Retinal pigment epithelial cell (primary cell): Measurements from ENCODE around the gene IMMT.

ENCODE experiments used
- DNase-seq: peaks from one replicate; pipeline ENCODE4 v3.0.0-alpha.2; 2010; ENCODE audit warnings: low read depth
- H3K4me3 ChIP-seq: 2 replicates; pipeline ENCODE4 v1.5.1; 2011; ENCODE audit warnings: mild to moderate bottlenecking, low read length, control low read depth, moderate library complexity
- TF ChIP-seq, protein P1 (sequence below): conservative IDR thresholded peaks from 2 replicates; pipeline ENCODE4 v1.5.1; 2011; ENCODE audit warnings: low read depth, low read length, control low read depth, inconsistent platforms

IMMT gene

DNA sequence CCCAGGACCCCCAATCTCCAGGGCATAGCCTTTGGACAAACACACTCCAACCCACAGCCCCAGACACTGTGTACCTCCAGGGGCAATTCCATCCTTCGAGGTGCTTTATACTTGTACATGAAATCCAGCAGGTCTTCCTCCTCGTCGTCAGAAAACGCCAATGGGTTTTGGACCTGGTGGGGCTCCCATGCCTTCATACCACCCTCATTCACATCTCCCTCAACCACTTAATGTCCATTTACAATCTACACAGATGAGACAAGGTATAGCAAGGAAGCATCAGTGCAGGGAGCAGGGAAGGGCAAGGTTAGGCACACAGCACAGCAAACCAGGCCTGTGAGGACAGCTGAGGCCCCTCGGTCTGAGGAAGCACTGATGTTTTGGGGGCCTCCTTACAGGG, 24.6 kb upstream of the IMMT start:
- no peak for DNase-seq
- TF ChIP-seq, protein P1, sequence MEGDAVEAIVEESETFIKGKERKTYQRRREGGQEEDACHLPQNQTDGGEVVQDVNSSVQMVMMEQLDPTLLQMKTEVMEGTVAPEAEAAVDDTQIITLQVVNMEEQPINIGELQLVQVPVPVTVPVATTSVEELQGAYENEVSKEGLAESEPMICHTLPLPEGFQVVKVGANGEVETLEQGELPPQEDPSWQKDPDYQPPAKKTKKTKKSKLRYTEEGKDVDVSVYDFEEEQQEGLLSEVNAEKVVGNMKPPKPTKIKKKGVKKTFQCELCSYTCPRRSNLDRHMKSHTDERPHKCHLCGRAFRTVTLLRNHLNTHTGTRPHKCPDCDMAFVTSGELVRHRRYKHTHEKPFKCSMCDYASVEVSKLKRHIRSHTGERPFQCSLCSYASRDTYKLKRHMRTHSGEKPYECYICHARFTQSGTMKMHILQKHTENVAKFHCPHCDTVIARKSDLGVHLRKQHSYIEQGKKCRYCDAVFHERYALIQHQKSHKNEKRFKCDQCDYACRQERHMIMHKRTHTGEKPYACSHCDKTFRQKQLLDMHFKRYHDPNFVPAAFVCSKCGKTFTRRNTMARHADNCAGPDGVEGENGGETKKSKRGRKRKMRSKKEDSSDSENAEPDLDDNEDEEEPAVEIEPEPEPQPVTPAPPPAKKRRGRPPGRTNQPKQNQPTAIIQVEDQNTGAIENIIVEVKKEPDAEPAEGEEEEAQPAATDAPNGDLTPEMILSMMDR = no peak
- no peak overlapping the region for H3K4me3 ChIP-seq

- no peak overlapping the region for H3K4me3 ChIP-seq
- DNase-seq = no peak
- TF ChIP-seq, protein P1 = no peak
Observed at GRCh38 chr2:86218124-86218523, 22.9 kb upstream of the IMMT start.

- H3K4me3 ChIP-seq = no peak overlapping the region
- TF ChIP-seq, protein P1 = no peak
- no peak for DNase-seq
Observed at GRCh38 chr2:86216575-86217555, 21.6 kb upstream of the IMMT start.

GRCh38 chr2:86214503-86214832, 19.2 kb upstream of the IMMT start:
- TF ChIP-seq, protein P1 = no peak
- H3K4me3 ChIP-seq = no peak overlapping the region
- no peak for DNase-seq

DNA sequence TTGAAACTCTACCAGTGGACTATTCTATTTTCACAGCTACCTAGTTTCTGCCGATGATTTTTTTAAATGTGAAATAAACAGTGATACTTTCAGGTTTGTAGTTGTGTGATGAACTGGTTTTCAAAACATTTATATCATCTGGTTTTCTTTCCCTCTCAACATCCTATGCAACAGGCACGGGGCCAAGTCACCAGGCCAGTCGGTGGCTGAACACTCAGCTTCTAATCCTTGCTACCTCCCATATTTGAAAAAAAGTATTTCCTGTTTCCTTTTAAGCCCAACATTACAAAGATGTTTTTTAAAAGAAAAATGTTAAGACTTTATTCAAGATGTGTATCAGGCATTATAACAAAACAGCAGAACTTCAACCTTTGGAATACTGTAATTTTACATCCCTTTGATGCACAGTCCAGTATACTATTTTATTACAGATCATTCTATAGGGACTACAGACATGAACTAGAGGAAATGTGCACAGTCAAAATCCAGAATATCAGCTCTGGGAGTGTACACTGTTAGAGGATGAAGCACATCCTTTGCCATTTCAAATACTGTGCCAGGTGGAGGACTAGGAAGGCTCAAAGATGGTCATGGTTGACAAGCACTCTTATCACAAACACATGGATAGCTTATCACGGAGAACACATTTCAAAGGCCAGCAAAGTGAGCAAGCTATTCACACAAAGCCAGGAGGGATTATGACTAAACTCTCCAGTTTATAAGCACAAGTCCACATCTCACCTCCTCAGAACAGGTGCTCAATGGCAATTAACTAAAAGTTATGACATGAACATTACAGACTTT, 18.6 kb upstream of the IMMT start:
- peak; percentile 62 for DNase-seq
- TF ChIP-seq, protein P1 = no peak
- no peak overlapping the region for H3K4me3 ChIP-seq

DNA sequence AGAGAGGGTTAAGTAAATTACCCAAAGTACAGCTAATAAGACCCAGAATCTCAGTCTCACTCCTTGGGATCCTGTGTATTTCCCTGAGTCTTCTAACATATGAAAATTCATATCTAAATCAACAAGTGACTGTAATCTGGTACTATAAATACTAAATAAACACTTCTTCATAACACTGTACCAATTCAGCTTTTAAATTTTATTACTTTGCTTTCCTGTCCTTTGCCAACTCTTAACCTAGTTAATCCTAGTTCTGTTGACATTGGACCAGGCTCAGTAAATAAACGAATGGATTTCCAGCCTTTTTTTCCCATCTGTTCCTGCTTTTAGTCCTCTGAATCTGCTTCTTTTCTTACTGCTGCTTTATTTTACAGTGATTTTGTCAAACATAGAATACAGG, 17.8 kb upstream of the IMMT start:
- TF ChIP-seq, protein P1 = no peak
- DNase-seq = no peak
- no peak overlapping the region for H3K4me3 ChIP-seq
